ENCODE data around the gene TRMT61A. TPM values are rescaled to one million over a fixed set of nuclear protein-coding genes. Genes with fewer than 3 reads are reported as not detected.

Gene TRMT61A
- total and polyA plus RNA-seq, 9 of the 15 experiments (the other 6 are each of a cell fraction or from before 2014, with no cell fraction given), result 0.10 to 24.8 (median 5.1) TPM

- TF ChIP-seq ZNF143 (CRISPR knock-in tag; IDR thresholded peaks at IDR 0.05) (no peak), ZNF695 (CRISPR knock-in tag; IDR thresholded peaks at IDR 0.05) (no peak), ATF1 (CRISPR knock-in tag; IDR thresholded peaks at IDR 0.05) (0 out of 2 replicates have a peak, but pooled peaks have one; percentile 26), ATF1 (tag; IDR thresholded peaks at IDR 0.05) (peak; percentile 66), LARP7 (IDR thresholded peaks at IDR 0.05) (no peak), CREB1 (IDR thresholded peaks at IDR 0.05) (peak; percentile 10; the same call in 1 of the 2 replicates), CREB1 (CRISPR knock-in tag; IDR thresholded peaks at IDR 0.05) (no peak; the same call in 1 of the 2 replicates), HOXB6 (CRISPR knock-in tag; IDR thresholded peaks at IDR 0.05; ENCODE audit: borderline replicate concordance) (no peak), L3MBTL2 (IDR thresholded peaks at IDR 0.05) (peak; percentile 30; the same call in 1 of the 2 replicates), ZKSCAN8 (CRISPR knock-in tag; IDR thresholded peaks at IDR 0.05) (no peak), NKRF (IDR thresholded peaks at IDR 0.05; ENCODE audit: borderline replicate concordance) (no peak), KDM4B (IDR thresholded peaks at IDR 0.05; ENCODE audit: borderline replicate concordance in 2 of 2, low read depth in 1 of 2) (no peak), ZNF347 (CRISPR knock-in tag; IDR thresholded peaks at IDR 0.05; ENCODE audit: low read depth) (no peak), RB1 (IDR thresholded peaks at IDR 0.05; ENCODE audit: low read depth) (no peak), ZNF79 (CRISPR knock-in tag; IDR thresholded peaks at IDR 0.05; ENCODE audit: low read depth) (no peak), NRF1 (conservative IDR thresholded peaks at IDR 0.05 in 1 of 2, IDR thresholded peaks at IDR 0.05 in 1 of 2) (peak; percentile 60 to 72), ETS2 (tag; IDR thresholded peaks at IDR 0.05; ENCODE audit: borderline replicate concordance, poor library complexity, severe bottlenecking) (no peak), PHF8 (IDR thresholded peaks at IDR 0.05; ENCODE audit: borderline replicate concordance, low read length) (no peak), KLF1 (tag; IDR thresholded peaks at IDR 0.05) (no peak), TAF9B (IDR thresholded peaks at IDR 0.05; ENCODE audit: partially characterized antibody) (no peak)
- TF ChIP-seq, protein P1, sequence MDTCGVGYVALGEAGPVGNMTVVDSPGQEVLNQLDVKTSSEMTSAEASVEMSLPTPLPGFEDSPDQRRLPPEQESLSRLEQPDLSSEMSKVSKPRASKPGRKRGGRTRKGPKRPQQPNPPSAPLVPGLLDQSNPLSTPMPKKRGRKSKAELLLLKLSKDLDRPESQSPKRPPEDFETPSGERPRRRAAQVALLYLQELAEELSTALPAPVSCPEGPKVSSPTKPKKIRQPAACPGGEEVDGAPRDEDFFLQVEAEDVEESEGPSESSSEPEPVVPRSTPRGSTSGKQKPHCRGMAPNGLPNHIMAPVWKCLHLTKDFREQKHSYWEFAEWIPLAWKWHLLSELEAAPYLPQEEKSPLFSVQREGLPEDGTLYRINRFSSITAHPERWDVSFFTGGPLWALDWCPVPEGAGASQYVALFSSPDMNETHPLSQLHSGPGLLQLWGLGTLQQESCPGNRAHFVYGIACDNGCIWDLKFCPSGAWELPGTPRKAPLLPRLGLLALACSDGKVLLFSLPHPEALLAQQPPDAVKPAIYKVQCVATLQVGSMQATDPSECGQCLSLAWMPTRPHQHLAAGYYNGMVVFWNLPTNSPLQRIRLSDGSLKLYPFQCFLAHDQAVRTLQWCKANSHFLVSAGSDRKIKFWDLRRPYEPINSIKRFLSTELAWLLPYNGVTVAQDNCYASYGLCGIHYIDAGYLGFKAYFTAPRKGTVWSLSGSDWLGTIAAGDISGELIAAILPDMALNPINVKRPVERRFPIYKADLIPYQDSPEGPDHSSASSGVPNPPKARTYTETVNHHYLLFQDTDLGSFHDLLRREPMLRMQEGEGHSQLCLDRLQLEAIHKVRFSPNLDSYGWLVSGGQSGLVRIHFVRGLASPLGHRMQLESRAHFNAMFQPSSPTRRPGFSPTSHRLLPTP (IDR thresholded peaks at IDR 0.05; ENCODE audit: borderline replicate concordance, extremely low read depth, insufficient read length), result no peak
- TF ChIP-seq, protein P2, sequence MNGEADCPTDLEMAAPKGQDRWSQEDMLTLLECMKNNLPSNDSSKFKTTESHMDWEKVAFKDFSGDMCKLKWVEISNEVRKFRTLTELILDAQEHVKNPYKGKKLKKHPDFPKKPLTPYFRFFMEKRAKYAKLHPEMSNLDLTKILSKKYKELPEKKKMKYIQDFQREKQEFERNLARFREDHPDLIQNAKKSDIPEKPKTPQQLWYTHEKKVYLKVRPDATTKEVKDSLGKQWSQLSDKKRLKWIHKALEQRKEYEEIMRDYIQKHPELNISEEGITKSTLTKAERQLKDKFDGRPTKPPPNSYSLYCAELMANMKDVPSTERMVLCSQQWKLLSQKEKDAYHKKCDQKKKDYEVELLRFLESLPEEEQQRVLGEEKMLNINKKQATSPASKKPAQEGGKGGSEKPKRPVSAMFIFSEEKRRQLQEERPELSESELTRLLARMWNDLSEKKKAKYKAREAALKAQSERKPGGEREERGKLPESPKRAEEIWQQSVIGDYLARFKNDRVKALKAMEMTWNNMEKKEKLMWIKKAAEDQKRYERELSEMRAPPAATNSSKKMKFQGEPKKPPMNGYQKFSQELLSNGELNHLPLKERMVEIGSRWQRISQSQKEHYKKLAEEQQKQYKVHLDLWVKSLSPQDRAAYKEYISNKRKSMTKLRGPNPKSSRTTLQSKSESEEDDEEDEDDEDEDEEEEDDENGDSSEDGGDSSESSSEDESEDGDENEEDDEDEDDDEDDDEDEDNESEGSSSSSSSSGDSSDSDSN (IDR thresholded peaks at IDR 0.05; ENCODE audit: borderline replicate concordance in 1 of 2, low read depth in 2 of 2, low read length in 2 of 2), result no peak
Measured at GRCh38 chr14:103521951-103522563, 6.9 kb upstream of the TRMT61A start (continued).

Data from K562 (cell line).